Psoas muscle (tissue), 8 donors: ENCODE measurements around the gene TMEM143. TPM values are rescaled to one million over a fixed set of nuclear protein-coding genes. Genes with fewer than 3 reads are reported as not detected.

ENCODE experiments used
- ATAC-seq, 4 donors: fragments of 200-7000 bp; cut with Tn5 transposase; one replicate each; pipeline ENCODE4 v1.9.1; 2020; ENCODE audit warnings: moderate library complexity in 3 of 4, mild to moderate bottlenecking in 2 of 4
- DNase-seq, 2 donors: peaks; one replicate each; pipeline ENCODE4 v3.0.0-alpha.2; 2020
- H3K27ac ChIP-seq: fragments of 200-600 bp; one replicate; pipeline ENCODE4 v1.8.0; 2022
- H3K27me3 ChIP-seq, 3 donors: fragments of 200-600 bp in 1 of 3; one replicate each; pipeline versions ENCODE4 v1.6.1 to v1.8.0; 2013 to 2022; ENCODE audit warnings: low read length in 2 of 3, mild to moderate bottlenecking in 2 of 3, moderate library complexity in 1 of 3; ENCODE audit not compliant: insufficient read depth in 3 of 3
- H3K36me3 ChIP-seq, 2 donors: fragments of 200-600 bp in 1 of 2; one replicate each; pipeline versions ENCODE4 v1.6.1 to v1.8.0; 2013 to 2022; ENCODE audit warnings: low read depth in 1 of 2, mild to moderate bottlenecking in 1 of 2, moderate library complexity in 1 of 2; ENCODE audit not compliant: insufficient read depth in 1 of 2
- H3K4me1 ChIP-seq: fragments of 200-600 bp; one replicate; pipeline ENCODE4 v1.8.0; 2022
- H3K4me3 ChIP-seq: fragments of 200-600 bp; one replicate; pipeline ENCODE4 v1.8.0; 2022; ENCODE audit warnings: mild to moderate bottlenecking
- H3K9me3 ChIP-seq: fragments of 200-600 bp; one replicate; pipeline ENCODE4 v1.8.0; 2022
- WGBS, 3 donors: extraction: QIAGEN DNeasy Blood & Tissue Kit; methylation state at CpG; one replicate each; pipeline versions ENCODE4 v1.1.6 to v1.1.7; 2013; 5-methylcytosine and 5-hydroxymethylcytosine counted together
- intact Hi-C, 2 donors: fragments of 100-400 bp; cut with DNase I; formaldehyde crosslinking; loops; one replicate each; pipeline versions ENCODE4 v1.11.0 to v1.14.2; 2022
- long read RNA-seq, 2 donors: library from polyadenylated mRNA; unstranded; transcript quantifications; one replicate each; pipeline ENCODE4 v2.0.0, GENCODE V29; 2021
- polyA plus RNA-seq, 3 donors: library from polyadenylated mRNA; stranded (reverse); fragments of 200-250 nt; gene quantifications; one replicate each; pipeline ENCODE4 v1.2.3, GENCODE V29; 2013
- total RNA-seq, 4 donors: library from RNA; stranded (reverse); fragmentation: NEBNext Ultra II Directional in 2 of 4; extraction: Animal tissue kit (Norgen Biotek cat#: 25700) in 2 of 4; gene quantifications; one replicate each; pipeline versions ENCODE4 v1.2.1 to v1.2.4, GENCODE V29; 2021 to 2023
- TF ChIP-seq, protein P1 (sequence below): fragments of 200-600 bp; IDR thresholded peaks from one replicate; pipeline ENCODE4 v1.8.0; 2022; ENCODE audit warnings: antibody characterized with exemption
- donor health status: healthy with polysubstance abuse.
- donor health status: DM: no; HTN: no; CAD: no; lungs with moderate emphysema.
- donor health status: Bipolar disorder and iron deficiency.
- donor health status: healthy.
- donor health status: DM: yes; HTN: yes; CAD: no.
- donor health status: DM: no; HTN: no; CAD: no.
- donor health status: DM: no; HTN: no; CAD: no.
- donor health status: DM: yes; HTN: yes; CAD: no.

Gene TMEM143
- total RNA-seq (10 to 100 TPM; 52.0 to 65.1 (median 57.7) TPM), polyA plus RNA-seq (10 to 100 TPM; 17.1 to 41.9 (median 41.5) TPM)
- long read RNA-seq, donor 1, transcript TMEM143-201 (8 exons, 2,560 nt): major isoform, 13 of 31 reads
- long read RNA-seq, donor 1, partial matches to known transcripts: 5 of 31 reads
- long read RNA-seq, donor 1, other reads (novel, unspliced or antisense): 10 of 31 reads
- long read RNA-seq, donor 2, transcript TMEM143-203 (7 exons, 2,272 nt): minor isoform, 11 of 59 reads
- long read RNA-seq, donor 2, transcript TMEM143-201 (8 exons, 2,560 nt): major isoform, 22 of 59 reads
- long read RNA-seq, donor 2, partial matches to known transcripts: 16 of 59 reads
- long read RNA-seq, donor 2, other reads (novel, unspliced or antisense): 8 of 59 reads

DNA sequence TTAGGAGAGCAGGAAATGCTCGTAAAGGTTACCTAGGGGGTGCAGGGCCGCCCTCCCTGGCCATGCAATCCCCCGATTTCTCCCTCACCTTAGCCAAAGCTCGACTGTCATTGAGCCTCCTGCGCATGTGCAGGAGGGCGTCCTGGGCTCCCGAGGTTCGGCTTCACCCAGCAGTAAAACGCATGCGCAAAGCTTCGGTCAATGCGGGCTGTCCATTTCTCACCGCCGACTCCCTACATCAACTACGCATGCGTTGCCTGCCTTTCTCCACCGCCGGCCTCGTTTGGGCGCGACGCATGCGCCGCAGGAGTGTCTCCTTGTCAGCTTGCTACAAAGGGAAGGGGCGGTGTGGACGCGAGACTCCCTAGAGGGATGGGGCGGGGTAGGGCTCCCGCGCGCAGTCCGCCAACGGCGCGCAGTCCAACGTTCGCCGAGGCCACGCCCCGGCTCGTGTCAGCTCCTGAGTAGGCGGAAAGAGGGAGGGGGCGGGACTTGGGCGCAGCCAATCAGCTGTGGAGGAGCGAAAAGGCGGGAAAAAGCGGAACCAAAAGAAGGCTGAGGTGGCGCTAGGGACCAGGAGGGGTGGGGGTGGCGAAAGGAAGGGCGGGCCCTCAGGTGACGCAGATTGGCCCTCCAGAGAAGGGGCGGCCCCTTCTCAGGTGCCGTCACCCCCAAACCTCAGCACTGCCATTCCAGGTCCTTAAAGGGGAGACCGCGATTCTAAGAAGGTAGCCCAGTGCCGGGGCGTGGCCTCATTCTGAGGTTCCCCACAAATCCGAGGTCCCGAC lies at the start of gene TMEM143, which contains the start of gene SYNGR4:
Gene TMEM143, minus strand, starts transcription at position 131 of the 788 bp plus-strand sequence. Its CDS starts 20 bp downstream, at position 111.
Gene SYNGR4, plus strand, starts transcription at position 558 of the 788 bp plus-strand sequence. CDS start 1,476 bp downstream, outside the sequence.
- 1% methylated on average over 57 to 59 of the region's 59 CpGs for WGBS, 3 donors
- TF ChIP-seq, protein P1, sequence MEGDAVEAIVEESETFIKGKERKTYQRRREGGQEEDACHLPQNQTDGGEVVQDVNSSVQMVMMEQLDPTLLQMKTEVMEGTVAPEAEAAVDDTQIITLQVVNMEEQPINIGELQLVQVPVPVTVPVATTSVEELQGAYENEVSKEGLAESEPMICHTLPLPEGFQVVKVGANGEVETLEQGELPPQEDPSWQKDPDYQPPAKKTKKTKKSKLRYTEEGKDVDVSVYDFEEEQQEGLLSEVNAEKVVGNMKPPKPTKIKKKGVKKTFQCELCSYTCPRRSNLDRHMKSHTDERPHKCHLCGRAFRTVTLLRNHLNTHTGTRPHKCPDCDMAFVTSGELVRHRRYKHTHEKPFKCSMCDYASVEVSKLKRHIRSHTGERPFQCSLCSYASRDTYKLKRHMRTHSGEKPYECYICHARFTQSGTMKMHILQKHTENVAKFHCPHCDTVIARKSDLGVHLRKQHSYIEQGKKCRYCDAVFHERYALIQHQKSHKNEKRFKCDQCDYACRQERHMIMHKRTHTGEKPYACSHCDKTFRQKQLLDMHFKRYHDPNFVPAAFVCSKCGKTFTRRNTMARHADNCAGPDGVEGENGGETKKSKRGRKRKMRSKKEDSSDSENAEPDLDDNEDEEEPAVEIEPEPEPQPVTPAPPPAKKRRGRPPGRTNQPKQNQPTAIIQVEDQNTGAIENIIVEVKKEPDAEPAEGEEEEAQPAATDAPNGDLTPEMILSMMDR: no peak
- Histone ChIP-seq H3K27me3 (no peaks in the 10 kb centered on the region), H3K27ac (peak within 1 kb of the TSS; percentile 92), H3K36me3 (peaks cover 0 to 17% of the 10 kb centered on the region in 2 donors), H3K4me1 (peaks cover 4% of the 10 kb centered on the region), H3K9me3 (no peaks in the 10 kb centered on the region), H3K4me3 (peak within 1 kb of the TSS; percentile 80)
- intact Hi-C loops: loop anchor here in 1 of 2 donors (2.0 kb wide), 1 partner anchor 27 kb away; the partner anchor contains the start of gene KDELR1
- ATAC-seq (peak; percentile 89 to 94 (median 93)), DNase-seq (peak; percentile 99 to 100)

DNA sequence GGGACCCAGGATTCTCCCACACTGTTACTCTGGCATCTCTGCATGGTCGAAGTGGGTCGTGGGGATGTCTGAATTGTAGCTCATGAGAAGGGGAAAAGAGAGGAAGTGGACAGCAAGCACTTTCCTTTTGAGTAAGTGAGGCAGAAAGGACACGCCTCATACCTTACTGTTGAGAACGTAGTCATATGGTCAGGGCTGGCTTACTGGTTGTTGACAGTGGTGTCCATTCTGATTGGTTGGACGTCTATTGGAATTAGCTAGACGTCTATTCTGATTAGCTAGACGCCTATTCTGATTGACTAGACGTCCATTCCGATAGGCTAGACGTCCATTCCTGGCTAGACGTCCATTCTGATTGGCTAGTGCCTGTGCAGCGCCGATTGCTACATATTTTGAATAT lies 42.1 kb upstream of the TMEM143 start:
- no peaks in the 10 kb centered on the region for H3K4me1 ChIP-seq
- no peak for ATAC-seq
- no peak for DNase-seq
- H3K4me3 ChIP-seq: no peak overlapping the region
- peaks cover 0 to 24% (median 4%) of the 10 kb centered on the region in 3 donors for H3K27me3 ChIP-seq
- H3K9me3 ChIP-seq: no peaks in the 10 kb centered on the region
- TF ChIP-seq, protein P1: no peak
- H3K36me3 ChIP-seq: no peaks in the 10 kb centered on the region
- no peak overlapping the region for H3K27ac ChIP-seq
- WGBS, 3 donors: 74 to 83% (median 76%) methylated on average over 13 of the region's 13 CpGs
- intact Hi-C loops: no loop called here

DNA sequence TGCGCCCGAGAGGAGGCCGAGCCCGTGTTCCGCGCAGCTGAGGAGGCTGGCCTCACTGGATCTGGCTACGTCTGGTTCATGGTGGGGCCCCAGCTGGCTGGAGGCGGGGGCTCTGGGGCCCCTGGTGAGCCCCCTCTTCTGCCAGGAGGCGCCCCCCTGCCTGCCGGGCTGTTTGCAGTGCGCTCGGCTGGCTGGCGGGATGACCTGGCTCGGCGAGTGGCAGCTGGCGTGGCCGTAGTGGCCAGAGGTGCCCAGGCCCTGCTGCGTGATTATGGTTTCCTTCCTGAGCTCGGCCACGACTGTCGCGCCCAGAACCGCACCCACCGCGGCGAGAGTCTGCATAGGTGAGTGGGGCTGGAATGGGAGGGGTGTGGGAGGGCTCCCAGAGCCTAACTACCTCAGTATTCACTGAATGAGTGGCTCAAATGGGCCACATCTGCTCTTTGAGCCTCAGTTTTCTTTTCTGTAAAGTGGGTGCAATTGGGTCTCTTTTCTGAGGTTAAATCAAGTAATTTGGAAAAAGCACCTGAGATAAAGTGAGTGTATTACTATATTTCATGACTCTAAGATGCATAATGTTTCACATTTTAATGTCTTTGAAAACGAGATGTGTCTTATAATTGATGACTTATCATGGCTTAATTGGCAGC lies 41.4 kb upstream of the TMEM143 start:
- TF ChIP-seq, protein P1: no peak
- no peaks in the 10 kb centered on the region for H3K36me3 ChIP-seq
- no peak for ATAC-seq
- no peak overlapping the region for H3K4me3 ChIP-seq
- intact Hi-C loops: no loop called here
- no peaks in the 10 kb centered on the region for H3K9me3 ChIP-seq
- no peak overlapping the region for H3K27ac ChIP-seq
- H3K27me3 ChIP-seq: peaks cover 0 to 22% (median 4%) of the 10 kb centered on the region in 3 donors
- 89 to 91% (median 91%) methylated on average over 18 to 27 of the region's 27 CpGs for WGBS, 3 donors
- H3K4me1 ChIP-seq: no peaks in the 10 kb centered on the region
- DNase-seq: no peak

DNA sequence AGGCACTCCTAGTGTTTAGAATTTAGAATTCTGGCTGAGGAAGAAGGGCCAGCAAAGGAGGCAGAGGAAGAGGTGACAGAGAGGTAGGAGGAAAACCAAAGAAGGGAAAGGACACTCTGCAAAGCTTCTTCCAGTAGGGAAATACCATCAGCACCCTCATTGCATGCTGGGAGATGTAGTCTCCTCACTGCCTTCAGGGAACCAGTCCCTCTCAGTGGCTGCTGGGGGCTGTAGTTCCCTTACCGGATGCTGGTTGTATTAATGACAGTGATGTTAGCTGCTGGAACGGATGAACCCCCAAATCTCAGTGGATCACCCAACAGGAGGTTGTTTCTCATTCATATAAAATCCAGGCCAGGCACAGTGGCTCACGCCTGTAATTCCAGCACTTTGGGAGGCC lies 39.9 kb upstream of the TMEM143 start:
- Histone ChIP-seq H3K27me3 (peaks cover 0 to 22% (median 5%) of the 10 kb centered on the region in 3 donors), H3K36me3 (no peaks in the 10 kb centered on the region), H3K9me3 (no peaks in the 10 kb centered on the region), H3K4me3 (no peak overlapping the region), H3K27ac (no peak overlapping the region), H3K4me1 (no peaks in the 10 kb centered on the region)
- TF ChIP-seq, protein P1: no peak
- DNase-seq: no peak
- 34 to 35% (median 35%) methylated on average over 3 of the region's 3 CpGs for WGBS, 3 donors
- peak; percentile 52 to 71 (median 60) for ATAC-seq
- intact Hi-C loops: no loop called here
